Gastrocnemius medialis (tissue), 4 donors: ENCODE results near the gene INKA2. TPM values are rescaled to one million over a fixed set of nuclear protein-coding genes. Genes with fewer than 3 reads are reported as not detected.

ENCODE experiments used
- ATAC-seq, 2 donors: fragments of 150-250 bp; one replicate each; pipeline ENCODE4 v1.9.1; 2016
- DNase-seq, 2 donors: peaks; one replicate each; pipeline ENCODE4 v3.0.0-alpha.2; 2019
- H3K27ac ChIP-seq, 4 donors: fragments of 200-600 bp; sonication (generic); 1 replicate in 1 of 4; 2 replicates in 3 of 4; pipeline ENCODE4 v1.5.1; 2016 to 2018; ENCODE audit warnings: mild to moderate bottlenecking in 2 of 4, moderate library complexity in 1 of 4
- H3K27me3 ChIP-seq, 3 donors: fragments of 200-600 bp; sonication (generic) in 2 of 3; 1 replicate in 1 of 3; 2 replicates in 2 of 3; pipeline versions ENCODE4 v1.5.1 to v1.6.0; 2016 to 2019; ENCODE audit warnings: mild to moderate bottlenecking in 1 of 3, moderate library complexity in 1 of 3
- H3K36me3 ChIP-seq, 2 donors: fragments of 200-600 bp; sonication (generic) in 1 of 2; one replicate each; pipeline ENCODE4 v1.5.1; 2017 to 2018
- H3K4me1 ChIP-seq, 2 donors: fragments of 200-600 bp; sonication (generic) in 1 of 2; one replicate each; pipeline ENCODE4 v1.5.1; 2016 to 2017; ENCODE audit warnings: mild to moderate bottlenecking in 2 of 2
- H3K4me3 ChIP-seq, 4 donors: fragments of 200-600 bp; sonication (generic) in 3 of 4; 1 replicate in 1 of 4; 2 replicates in 3 of 4; pipeline ENCODE4 v1.5.1; 2016 to 2019; ENCODE audit warnings: mild to moderate bottlenecking in 2 of 4
- H3K9me3 ChIP-seq, 3 donors: fragments of 200-600 bp; sonication (generic) in 2 of 3; 1 replicate in 1 of 3; 2 replicates in 2 of 3; pipeline ENCODE4 v1.5.1; 2016 to 2019
- CTCF ChIP-seq, 5 experiments: fragments of 450-650 bp in 3 of 5; fragments of 200-600 bp in 2 of 5; sonication (generic) in 2 of 5; IDR thresholded peaks in 4 of 5; conservative IDR thresholded peaks in 1 of 5; 1 replicate in 4 of 5; 2 replicates in 1 of 5; pipeline ENCODE4 v1.5.1; 2016 to 2019; ENCODE audit warnings: antibody characterized with exemption in 5 of 5, mild to moderate bottlenecking in 3 of 5, moderate library complexity in 3 of 5
- POLR2A ChIP-seq, 2 donors: fragments of 450-650 bp; IDR thresholded peaks; one replicate each; pipeline ENCODE4 v1.6.1; 2017; ENCODE audit warnings: antibody characterized with exemption in 2 of 2, mild to moderate bottlenecking in 2 of 2, moderate library complexity in 2 of 2
- in situ Hi-C, 4 donors: fragments of 200-750 bp; cut with MboI; loops; one replicate each; pipeline versions ENCODE4 v1.15.0 to v1.8.0; 2017; ENCODE audit warnings: low sequenced_read_pairs in 4 of 4
- intact Hi-C: fragments of 100-400 bp; cut with DNase I; formaldehyde crosslinking; loops from one replicate; pipeline ENCODE4 v1.15.1; 2023; ENCODE audit warnings: low total_unique reads
- total RNA-seq, 4 donors: library from RNA; depleted of rRNA; stranded (reverse); fragments of >200 nt; gene quantifications; one replicate each; pipeline versions ENCODE4 v1.1.0 to v1.2.3, GENCODE V29; 2016

Gene INKA2
- total RNA-seq, 4 donors from 2014 or later = 4.7 to 11.8 (median 5.1) TPM

DNA sequence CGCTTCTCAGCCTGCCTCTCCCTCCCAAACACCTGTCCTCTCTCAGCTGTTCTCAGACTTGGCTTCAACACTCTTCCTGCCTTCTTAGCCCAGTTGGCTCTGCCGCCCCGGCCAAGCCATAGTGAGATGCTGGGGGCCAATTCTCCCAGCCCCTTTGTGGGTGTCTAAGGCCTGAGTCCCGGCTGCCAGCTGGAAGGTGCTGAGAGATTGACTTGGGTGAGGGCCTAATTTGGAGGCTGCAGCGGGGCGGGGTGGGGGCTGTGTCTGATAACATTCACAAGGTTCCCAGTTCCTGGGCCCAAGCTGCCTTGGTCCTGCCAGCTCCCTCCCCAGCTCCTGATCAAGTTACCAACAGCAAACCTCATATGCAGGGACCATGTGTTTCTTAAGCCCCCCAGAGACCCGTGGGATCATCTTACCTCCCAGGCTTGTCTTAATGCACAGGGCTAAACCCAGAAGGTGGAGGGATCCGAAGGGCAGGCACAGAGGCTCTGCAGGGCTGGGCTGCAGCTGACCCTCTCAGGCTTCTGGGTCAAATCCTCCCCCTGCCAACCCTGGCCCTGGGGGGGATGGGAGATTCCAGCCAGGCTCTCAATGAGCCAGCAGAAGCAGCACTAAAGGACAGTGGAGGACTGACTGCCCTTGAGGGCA lies 9.8 kb downstream of the INKA2 start:
- peaks cover 88 to 96% of the 10 kb centered on the region in 2 donors for H3K4me1 ChIP-seq
- DNase-seq = peak; percentile 46 to 72
- TF ChIP-seq CTCF (IDR thresholded peaks at IDR 0.05 in 4 of 5, conservative IDR thresholded peaks at IDR 0.05 in 1 of 5) (no peak), POLR2A (IDR thresholded peaks at IDR 0.05) (no peak)
- H3K27me3 ChIP-seq = no peaks in the 10 kb centered on the region
- intact Hi-C loops = no loop called here
- H3K27ac ChIP-seq = peak overlapping the region; percentile 70 to 85 (median 77)
- peak; percentile 72 to 79 for ATAC-seq
- no peak overlapping the region for H3K4me3 ChIP-seq
- H3K9me3 ChIP-seq = no peaks in the 10 kb centered on the region
- in situ Hi-C loops = no loop called here
- no peaks in the 10 kb centered on the region for H3K36me3 ChIP-seq

DNA sequence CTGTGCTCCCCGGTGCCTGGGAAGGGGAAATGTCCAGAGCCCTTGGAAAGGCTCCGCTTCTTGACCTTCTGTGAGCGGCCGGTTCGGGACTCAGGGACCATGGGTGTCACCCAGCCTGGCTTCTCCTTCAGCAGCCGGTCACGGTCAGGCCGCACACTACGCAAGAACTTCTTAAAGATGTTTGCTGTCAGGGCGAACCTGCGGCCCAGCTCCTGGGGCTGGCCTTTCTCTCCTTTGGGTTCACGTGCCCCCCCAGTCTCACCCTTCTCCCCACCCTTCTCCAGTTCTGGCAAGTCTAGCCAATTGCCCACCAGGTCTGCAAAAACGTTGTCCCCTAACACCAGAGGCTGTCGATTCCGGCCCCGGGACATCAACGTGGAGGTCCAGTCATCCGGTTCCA lies 12.1 kb downstream of the INKA2 start:
- Histone ChIP-seq H3K9me3 (no peaks in the 10 kb centered on the region), H3K27me3 (no peaks in the 10 kb centered on the region), H3K27ac (peak overlapping the region in 1 of 4 donors; percentile 77), H3K4me3 (no peak overlapping the region), H3K4me1 (peaks cover 79 to 87% of the 10 kb centered on the region in 2 donors), H3K36me3 (no peaks in the 10 kb centered on the region)
- intact Hi-C loops (no loop called here), in situ Hi-C loops (no loop called here)
- ATAC-seq = no peak
- no peak for TF ChIP-seq CTCF (IDR thresholded peaks at IDR 0.05 in 4 of 5, conservative IDR thresholded peaks at IDR 0.05 in 1 of 5)
- TF ChIP-seq POLR2A (IDR thresholded peaks at IDR 0.05) = no peak
- no peak for DNase-seq

DNA sequence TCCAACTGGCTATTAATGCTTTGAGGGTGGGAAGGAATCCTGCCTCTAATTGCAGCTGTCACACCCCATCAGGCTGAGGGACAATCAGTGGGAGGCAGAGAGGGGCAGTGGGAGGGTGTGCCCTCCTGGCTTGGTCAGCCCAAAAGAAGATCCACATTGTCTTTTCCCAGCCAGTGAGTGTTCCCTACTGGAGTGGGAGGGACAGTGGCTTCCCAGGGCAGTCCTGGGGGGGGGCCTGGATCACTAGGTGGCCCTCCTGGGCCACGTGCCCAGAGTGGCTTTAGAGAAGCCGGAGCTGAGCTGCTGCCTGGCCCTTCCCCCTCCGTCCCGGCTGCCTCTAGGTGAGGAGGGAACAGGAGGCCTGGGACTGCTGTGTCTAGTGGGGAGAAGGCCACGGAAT lies 14.0 kb downstream of the INKA2 start:
- Histone ChIP-seq H3K36me3 (no peaks in the 10 kb centered on the region), H3K4me3 (no peak overlapping the region), H3K4me1 (peaks cover 82 to 87% of the 10 kb centered on the region in 2 donors), H3K27me3 (no peaks in the 10 kb centered on the region), H3K27ac (peak overlapping the region; percentile 40 to 77 (median 60)), H3K9me3 (no peaks in the 10 kb centered on the region)
- peak; percentile 72 to 85 for DNase-seq
- TF ChIP-seq POLR2A (IDR thresholded peaks at IDR 0.05) (no peak), CTCF (IDR thresholded peaks at IDR 0.05 in 4 of 5, conservative IDR thresholded peaks at IDR 0.05 in 1 of 5) (no peak)
- peak; percentile 29 to 49 for ATAC-seq
- intact Hi-C loops (no loop called here), in situ Hi-C loops (no loop called here)

GRCh38 chr1:111723871-111724270 lies 15.3 kb downstream of the INKA2 start:
- Histone ChIP-seq H3K4me3 (no peak overlapping the region), H3K27ac (peak overlapping the region in 1 of 4 donors; percentile 28), H3K36me3 (no peaks in the 10 kb centered on the region), H3K4me1 (peaks cover 82 to 87% of the 10 kb centered on the region in 2 donors), H3K27me3 (no peaks in the 10 kb centered on the region), H3K9me3 (no peaks in the 10 kb centered on the region)
- TF ChIP-seq CTCF (IDR thresholded peaks at IDR 0.05 in 4 of 5, conservative IDR thresholded peaks at IDR 0.05 in 1 of 5) (no peak), POLR2A (IDR thresholded peaks at IDR 0.05) (no peak)
- ATAC-seq = no peak
- no peak for DNase-seq
- intact Hi-C loops (no loop called here), in situ Hi-C loops (no loop called here)
